Gastrocnemius medialis (tissue), 4 donors: ENCODE measurements around the gene PIGB. TPM values are rescaled to one million over a fixed set of nuclear protein-coding genes. Genes with fewer than 3 reads are reported as not detected.
"Not testable (repeated sequence)": the region's sequence is repeated elsewhere in the genome, so short reads cannot be mapped to it uniquely, and the experiment has no call there.

ENCODE experiments used
- ATAC-seq, 2 donors: fragments of 150-250 bp; one replicate each; pipeline ENCODE4 v1.9.1; 2016
- DNase-seq, 2 donors: peaks; one replicate each; pipeline ENCODE4 v3.0.0-alpha.2; 2019
- H3K27ac ChIP-seq, 4 donors: fragments of 200-600 bp; sonication (generic); 1 replicate in 1 of 4; 2 replicates in 3 of 4; pipeline ENCODE4 v1.5.1; 2016 to 2018; ENCODE audit warnings: mild to moderate bottlenecking in 2 of 4, moderate library complexity in 1 of 4
- H3K27me3 ChIP-seq, 3 donors: fragments of 200-600 bp; sonication (generic) in 2 of 3; 1 replicate in 1 of 3; 2 replicates in 2 of 3; pipeline versions ENCODE4 v1.5.1 to v1.6.0; 2016 to 2019; ENCODE audit warnings: mild to moderate bottlenecking in 1 of 3, moderate library complexity in 1 of 3
- H3K36me3 ChIP-seq, 2 donors: fragments of 200-600 bp; sonication (generic) in 1 of 2; one replicate each; pipeline ENCODE4 v1.5.1; 2017 to 2018
- H3K4me1 ChIP-seq, 2 donors: fragments of 200-600 bp; sonication (generic) in 1 of 2; one replicate each; pipeline ENCODE4 v1.5.1; 2016 to 2017; ENCODE audit warnings: mild to moderate bottlenecking in 2 of 2
- H3K4me3 ChIP-seq, 4 donors: fragments of 200-600 bp; sonication (generic) in 3 of 4; 1 replicate in 1 of 4; 2 replicates in 3 of 4; pipeline ENCODE4 v1.5.1; 2016 to 2019; ENCODE audit warnings: mild to moderate bottlenecking in 2 of 4
- H3K9me3 ChIP-seq, 3 donors: fragments of 200-600 bp; sonication (generic) in 2 of 3; 1 replicate in 1 of 3; 2 replicates in 2 of 3; pipeline ENCODE4 v1.5.1; 2016 to 2019
- CTCF ChIP-seq, 5 experiments: fragments of 450-650 bp in 3 of 5; fragments of 200-600 bp in 2 of 5; sonication (generic) in 2 of 5; IDR thresholded peaks in 4 of 5; conservative IDR thresholded peaks in 1 of 5; 1 replicate in 4 of 5; 2 replicates in 1 of 5; pipeline ENCODE4 v1.5.1; 2016 to 2019; ENCODE audit warnings: antibody characterized with exemption in 5 of 5, mild to moderate bottlenecking in 3 of 5, moderate library complexity in 3 of 5
- POLR2A ChIP-seq, 2 donors: fragments of 450-650 bp; IDR thresholded peaks; one replicate each; pipeline ENCODE4 v1.6.1; 2017; ENCODE audit warnings: antibody characterized with exemption in 2 of 2, mild to moderate bottlenecking in 2 of 2, moderate library complexity in 2 of 2
- in situ Hi-C, 4 donors: fragments of 200-750 bp; cut with MboI; loops; one replicate each; pipeline versions ENCODE4 v1.15.0 to v1.8.0; 2017; ENCODE audit warnings: low sequenced_read_pairs in 4 of 4
- intact Hi-C: fragments of 100-400 bp; cut with DNase I; formaldehyde crosslinking; loops from one replicate; pipeline ENCODE4 v1.15.1; 2023; ENCODE audit warnings: low total_unique reads
- total RNA-seq, 4 donors: library from RNA; depleted of rRNA; stranded (reverse); fragments of >200 nt; gene quantifications; one replicate each; pipeline versions ENCODE4 v1.1.0 to v1.2.3, GENCODE V29; 2016

PIGB gene
- total RNA-seq, 4 donors from 2014 or later, result 1.2 to 22.9 (median 5.7) TPM

GRCh38 chr15:55290528-55291057 is 28.4 kb upstream of the PIGB start:
- Histone ChIP-seq H3K36me3 (no peaks in the 10 kb centered on the region), H3K27me3 (no peaks in the 10 kb centered on the region), H3K27ac (peak overlapping the region; percentile 6 to 79 (median 71)), H3K4me3 (peak overlapping the region; percentile 62 to 72 (median 62)), H3K9me3 (no peaks in the 10 kb centered on the region), H3K4me1 (no peaks in the 10 kb centered on the region)
- TF ChIP-seq CTCF (IDR thresholded peaks at IDR 0.05 in 4 of 5, conservative IDR thresholded peaks at IDR 0.05 in 1 of 5), result peak; percentile 59 to 93 (median 77)
- TF ChIP-seq POLR2A (IDR thresholded peaks at IDR 0.05), result no peak
- intact Hi-C loops, result loop anchor here (1.0 kb wide), 1 partner anchor 73 kb away; no protein-coding TSS in a partner anchor
- in situ Hi-C loops, result loop anchor here (5.0 kb wide), 1 partner anchor 73 kb away; no protein-coding TSS in a partner anchor
- peak; percentile 89 to 91 for ATAC-seq
- peak; percentile 57 to 64 for DNase-seq

- DNase-seq (no peak), ATAC-seq (no peak)
- no peaks in the 10 kb centered on the region for H3K27me3 ChIP-seq
- H3K4me3 ChIP-seq, result no peak overlapping the region
- TF ChIP-seq CTCF (IDR thresholded peaks at IDR 0.05 in 4 of 5, conservative IDR thresholded peaks at IDR 0.05 in 1 of 5), result no peak
- TF ChIP-seq POLR2A (IDR thresholded peaks at IDR 0.05), result no peak
- H3K4me1 ChIP-seq, result no peaks in the 10 kb centered on the region
- no peaks in the 10 kb centered on the region for H3K36me3 ChIP-seq
- intact Hi-C loops, result no loop called here
- H3K9me3 ChIP-seq, result no peaks in the 10 kb centered on the region
- in situ Hi-C loops, result no loop called here
- no peak overlapping the region for H3K27ac ChIP-seq
Measured at GRCh38 chr15:55297315-55297714, 21.7 kb upstream of the PIGB start.

DNA sequence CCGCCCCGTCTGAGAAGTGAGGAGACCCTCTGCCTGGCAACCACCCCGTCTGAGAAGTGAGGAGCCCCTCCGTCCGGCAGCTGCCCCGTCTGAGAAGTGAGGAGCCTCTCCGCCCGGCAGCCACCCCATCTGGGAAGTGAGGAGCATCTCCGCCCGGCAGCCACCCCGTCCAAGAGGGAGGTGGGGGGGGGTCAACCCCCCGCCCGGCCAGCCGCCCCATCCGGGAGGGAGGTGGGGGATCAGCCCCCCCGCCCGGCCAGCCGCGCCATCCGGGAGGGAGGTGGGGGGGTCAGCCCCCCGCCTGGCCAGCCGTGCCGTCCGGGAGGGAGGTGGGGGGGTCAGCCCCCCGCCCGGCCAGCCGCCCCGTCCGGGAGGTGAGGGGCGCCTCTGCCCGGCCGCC is 16.2 kb upstream of the PIGB start:
- intact Hi-C loops, ATAC-seq: not testable (repeated sequence)
- in situ Hi-C loops, result loop anchor here in 1 of 4 donors (25.0 kb wide), 1 partner anchor 110 kb away; the partner anchor contains the start of genes CCPG1 and PIERCE2

GRCh38 chr15:55319537-55320237 is 665 bp downstream of the PIGB start:
- Histone ChIP-seq H3K27ac (peak overlapping the region in 3 of 4 donors; percentile 82 to 96 (median 93)), H3K27me3 (no peaks in the 10 kb centered on the region), H3K4me1 (peaks cover 17 to 25% of the 10 kb centered on the region in 2 donors), H3K4me3 (peak overlapping the region; percentile 87 to 99 (median 92)), H3K36me3 (no peaks in the 10 kb centered on the region), H3K9me3 (no peaks in the 10 kb centered on the region)
- in situ Hi-C loops (loop anchor here in 1 of 4 donors (25.0 kb wide), 1 partner anchor 93 kb away; the partner anchor contains the start of genes CCPG1 and PIERCE2), intact Hi-C loops (loop anchor here (2.0 kb wide), 1 partner anchor 89 kb away; the partner anchor contains the start of genes CCPG1 and PIERCE2)
- DNase-seq (no peak), ATAC-seq (no peak)
- TF ChIP-seq POLR2A (IDR thresholded peaks at IDR 0.05), result no peak
- no peak for TF ChIP-seq CTCF (IDR thresholded peaks at IDR 0.05 in 4 of 5, conservative IDR thresholded peaks at IDR 0.05 in 1 of 5)

More for the DNA sequence above, 16.2 kb upstream of the PIGB start:
- H3K4me3 ChIP-seq, H3K36me3 ChIP-seq, H3K27me3 ChIP-seq, H3K27ac ChIP-seq, H3K4me1 ChIP-seq, H3K9me3 ChIP-seq, DNase-seq: not testable (repeated sequence)

GRCh38 chr15:55320238-55320550 is 1.2 kb downstream of the PIGB start:
- Histone ChIP-seq H3K4me3 (no peak overlapping the region), H3K36me3 (no peaks in the 10 kb centered on the region), H3K4me1 (peaks cover 17 to 25% of the 10 kb centered on the region in 2 donors), H3K27me3 (no peaks in the 10 kb centered on the region), H3K9me3 (no peaks in the 10 kb centered on the region), H3K27ac (no peak overlapping the region)
- no peak for DNase-seq
- intact Hi-C loops, result no loop called here
- ATAC-seq, result no peak
- in situ Hi-C loops, result loop anchor here in 1 of 4 donors (25.0 kb wide), 1 partner anchor 92 kb away; the partner anchor contains the start of genes CCPG1 and PIERCE2
- no peak for TF ChIP-seq POLR2A (IDR thresholded peaks at IDR 0.05)
- TF ChIP-seq CTCF (IDR thresholded peaks at IDR 0.05 in 4 of 5, conservative IDR thresholded peaks at IDR 0.05 in 1 of 5), result no peak
